ENCODE data around the gene STK11.

STK11 gene

DNA sequence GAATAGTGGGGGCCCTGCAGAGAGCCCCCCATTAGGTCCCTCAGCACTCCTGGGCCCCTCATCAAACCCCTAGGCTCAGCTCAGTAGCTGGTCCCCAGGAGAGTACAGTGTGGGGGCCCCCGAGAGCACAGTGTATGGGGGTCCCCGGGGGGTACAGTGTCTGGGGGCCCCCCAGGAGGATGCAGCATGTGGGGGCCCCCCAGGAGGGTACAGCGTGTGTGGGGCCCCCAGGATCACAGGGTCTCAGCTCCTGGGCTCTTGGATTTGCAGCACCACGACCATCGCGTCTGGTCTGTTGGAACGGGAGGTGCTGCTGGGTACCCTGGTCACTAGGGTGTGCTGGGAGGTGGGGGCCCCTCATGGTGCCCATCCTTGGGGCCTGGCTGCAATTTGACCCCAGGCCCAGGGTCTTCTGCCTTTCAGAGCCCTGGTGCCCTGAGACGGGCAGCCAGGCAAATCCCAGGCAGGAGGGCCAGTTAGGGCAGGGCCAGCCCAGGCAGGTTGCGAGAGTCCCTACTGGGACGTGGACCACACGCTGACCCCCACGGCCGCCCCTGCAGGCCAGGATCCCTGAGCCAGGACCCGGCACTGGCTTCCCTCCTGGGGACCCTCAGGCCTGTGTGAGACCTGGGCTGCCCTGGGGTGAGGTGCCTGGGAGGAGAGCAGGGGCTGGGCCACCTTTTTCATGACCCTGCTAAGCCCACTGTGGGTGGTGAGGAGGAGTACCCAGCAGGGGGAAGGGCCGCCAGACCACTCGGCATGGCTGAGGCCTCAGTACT, 18.7 kb downstream of the STK11 start:
- no peak for FAIRE-seq
- DNase-seq (ENCODE audit: insufficient read length, low spot score): no peak

- DNase-seq (ENCODE audit: insufficient read length, low spot score): no peak
- FAIRE-seq: no peak
These were observed 19.3 kb downstream of the STK11 start for GRCh38 chr19:1224847-1225246.

- FAIRE-seq (no peak), DNase-seq (ENCODE audit: insufficient read length, low spot score) (no peak)
These were observed 20.1 kb downstream of the STK11 start for GRCh38 chr19:1225440-1226226.

GRCh38 chr19:1226227-1226518, 20.6 kb downstream of the STK11 start:
- FAIRE-seq (no peak), DNase-seq (ENCODE audit: insufficient read length, low spot score) (no peak)

GRCh38 chr19:1226522-1227303, 21.1 kb downstream of the STK11 start:
- FAIRE-seq: no peak

GRCh38 chr19:1227304-1228054, 21.9 kb downstream of the STK11 start:
- FAIRE-seq: no peak
- DNase-seq (ENCODE audit: insufficient read length, low spot score): no peak

More at GRCh38 chr19:1226522-1227303, 21.1 kb downstream of the STK11 start:
- DNase-seq (ENCODE audit: insufficient read length, low spot score): no peak

DNA sequence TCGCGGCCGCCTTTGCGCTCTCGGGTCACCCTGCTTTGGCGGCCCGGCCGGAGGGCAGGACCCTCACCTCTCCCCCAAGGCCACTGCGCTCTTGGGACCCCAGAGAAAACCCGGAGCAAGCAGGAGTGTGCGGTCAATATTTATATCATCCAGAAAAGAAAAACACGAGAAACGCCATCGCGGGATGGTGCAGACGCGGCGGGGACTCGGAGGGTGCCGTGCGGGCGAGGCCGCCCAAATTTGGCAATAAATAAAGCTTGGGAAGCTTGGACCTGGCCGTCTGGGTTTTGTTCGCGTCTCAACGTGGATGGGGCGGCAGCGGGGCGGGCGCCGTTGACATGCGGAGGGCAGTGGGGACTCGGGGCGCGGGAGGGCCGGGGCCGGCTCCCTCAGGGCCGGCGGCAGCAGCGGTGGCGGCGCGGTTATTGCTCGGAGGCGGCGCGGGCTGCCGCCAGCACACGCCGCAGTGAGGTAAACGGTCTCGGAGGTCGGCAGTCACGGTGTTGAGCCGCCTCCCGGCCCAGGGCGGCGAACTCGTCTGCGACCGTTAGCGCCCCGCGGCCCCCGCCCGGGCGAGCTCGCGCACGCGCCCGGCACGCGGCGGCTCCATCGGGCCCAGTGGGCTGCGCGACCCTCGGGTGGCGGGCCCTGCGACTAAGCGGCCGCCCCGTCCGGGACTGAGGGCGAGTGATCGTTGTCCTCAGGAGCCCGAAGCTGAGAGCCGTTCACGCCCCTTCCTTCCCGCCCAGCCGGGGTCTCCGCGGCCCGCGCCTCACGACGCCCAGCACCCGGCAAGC, 22.8 kb downstream of the STK11 start:
- DNase-seq (ENCODE audit: insufficient read length, low spot score) (no peak), FAIRE-seq (no peak)

DNA sequence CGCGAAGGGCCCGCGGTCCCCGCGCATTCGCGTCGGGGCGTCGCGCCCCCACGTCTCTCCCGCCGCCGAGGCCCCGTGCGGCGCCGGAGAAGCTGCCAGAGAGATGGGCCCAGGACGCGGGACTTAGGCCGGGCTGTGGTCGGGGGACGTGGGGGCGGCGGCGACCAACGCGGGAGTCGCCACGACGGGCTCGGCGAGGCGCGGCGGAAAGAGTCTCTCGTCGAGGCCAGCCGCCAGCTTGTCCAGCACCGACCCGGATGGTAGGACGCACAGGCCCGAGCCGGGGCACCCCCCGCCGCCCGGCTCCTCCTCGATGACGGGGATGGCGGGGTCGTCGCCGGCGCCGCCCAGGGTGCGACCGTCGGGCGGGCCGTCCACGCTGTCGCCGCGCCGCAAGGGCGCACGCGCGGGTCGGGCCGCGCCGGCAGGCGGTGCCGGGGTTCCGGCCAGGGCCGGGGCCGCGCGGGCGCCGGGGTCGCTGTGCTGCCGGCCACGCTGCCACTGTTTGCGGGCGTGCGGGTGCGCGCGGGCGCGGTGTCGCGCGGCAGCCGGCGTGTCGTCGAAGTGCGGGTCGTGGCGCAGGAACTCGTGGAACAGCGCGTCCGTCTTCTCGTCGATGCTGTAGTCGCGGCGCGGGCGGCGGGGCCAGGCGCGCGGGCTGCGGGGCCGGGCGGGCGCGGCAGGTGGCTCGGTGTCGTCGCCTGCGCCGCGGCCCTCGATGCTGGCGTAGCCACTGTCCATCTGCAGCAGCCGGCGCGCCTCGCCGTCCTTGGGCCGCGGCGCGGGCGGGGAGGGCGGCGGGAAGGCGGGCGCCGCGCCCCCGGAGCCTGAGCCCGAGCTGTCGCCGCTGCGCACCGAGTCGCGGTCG, 23.7 kb downstream of the STK11 start:
- DNase-seq (ENCODE audit: insufficient read length, low spot score): no peak
- no peak for FAIRE-seq

- FAIRE-seq (no peak), DNase-seq (ENCODE audit: insufficient read length, low spot score) (no peak)
These were observed 24.6 kb downstream of the STK11 start for GRCh38 chr19:1229924-1230782.

DNA sequence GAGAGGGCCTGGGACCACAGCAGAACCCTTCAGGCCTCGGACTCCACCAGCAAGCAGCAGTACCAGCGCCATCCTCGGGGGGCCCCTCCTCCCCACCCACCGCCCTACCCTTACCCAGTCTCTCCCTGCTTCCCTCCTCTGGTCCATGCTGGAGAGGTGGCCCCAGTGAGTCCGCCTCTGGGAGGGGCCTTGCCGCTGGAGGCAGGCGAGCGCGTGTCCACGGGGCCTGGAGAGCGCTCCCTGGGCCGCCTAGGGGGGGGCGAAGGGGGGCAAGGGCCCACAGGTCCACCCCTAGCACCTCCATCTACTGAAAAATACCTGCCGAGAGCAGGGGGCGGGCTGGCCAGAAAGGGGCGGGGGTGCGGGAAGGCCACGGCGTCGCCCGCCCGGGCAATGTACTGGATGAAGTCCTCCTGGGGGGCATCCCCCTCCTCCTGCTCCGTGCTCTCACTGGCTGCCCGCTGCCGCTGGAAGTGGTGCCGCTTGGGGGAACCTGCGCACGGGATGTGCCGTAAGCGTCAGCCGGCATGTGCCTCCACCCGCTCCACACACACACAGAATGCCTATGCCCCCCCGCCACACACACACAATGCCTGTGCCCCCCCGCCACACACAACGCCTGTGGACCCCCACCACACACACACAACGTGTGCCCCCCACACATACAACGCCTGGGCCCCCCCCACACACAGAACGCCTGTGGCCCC, 25.4 kb downstream of the STK11 start:
- DNase-seq (ENCODE audit: insufficient read length, low spot score) (no peak), FAIRE-seq (no peak)

DNA sequence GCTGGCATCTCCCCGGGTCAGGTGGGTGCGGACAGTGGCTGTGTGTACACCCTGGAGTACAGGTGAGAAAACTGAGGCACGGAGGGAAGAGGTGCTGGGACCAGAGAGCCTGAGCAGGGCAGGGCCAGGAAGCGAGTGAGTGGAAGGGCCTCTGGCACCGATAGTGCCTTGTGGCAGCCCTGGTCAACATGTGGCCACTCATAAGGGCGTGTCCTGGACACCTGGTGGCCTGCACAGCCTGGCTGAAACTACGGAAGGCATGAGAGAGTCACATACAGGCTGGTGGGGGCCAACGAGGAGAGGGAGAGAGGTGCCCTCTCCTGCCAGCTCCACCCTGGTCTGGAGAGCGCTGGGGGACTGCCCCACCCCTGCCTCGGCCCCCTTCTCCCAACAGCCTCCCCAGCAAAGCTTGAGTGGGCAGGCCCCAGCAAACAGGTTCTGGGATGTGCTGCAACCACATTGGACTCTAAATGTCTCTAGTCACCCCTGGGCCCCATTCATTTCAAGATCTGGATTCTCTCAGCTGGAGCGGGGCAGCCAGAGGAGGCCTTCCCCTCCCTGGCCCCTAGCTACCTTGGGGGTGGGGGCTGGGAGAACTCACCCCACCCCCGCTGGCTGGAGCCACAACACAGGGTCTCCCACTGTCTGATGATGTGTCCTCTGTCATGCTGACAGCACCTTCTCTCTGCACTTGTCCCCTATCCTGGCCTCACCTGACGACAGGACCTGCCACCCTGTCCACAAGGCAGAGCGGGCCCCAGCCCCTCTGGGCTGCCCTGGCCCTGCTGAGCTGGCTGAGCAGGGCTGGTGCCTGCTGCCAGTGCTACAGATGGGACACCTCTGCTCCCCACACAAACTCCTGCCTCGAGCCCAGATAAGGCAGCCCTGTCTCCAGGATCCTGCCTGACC, 26.4 kb downstream of the STK11 start:
- DNase-seq (ENCODE audit: insufficient read length, low spot score): no peak
- FAIRE-seq: no peak

GRCh38 chr19:1232652-1233072, 27.1 kb downstream of the STK11 start:
- no peak for FAIRE-seq
- no peak for DNase-seq (ENCODE audit: insufficient read length, low spot score)

- FAIRE-seq (no peak), DNase-seq (ENCODE audit: insufficient read length, low spot score) (no peak)
These were observed 27.6 kb downstream of the STK11 start for GRCh38 chr19:1233115-1233667.

- no peak for FAIRE-seq
- DNase-seq (ENCODE audit: insufficient read length, low spot score): no peak
These were observed 28.7 kb downstream of the STK11 start for GRCh38 chr19:1234051-1234954.

DNA sequence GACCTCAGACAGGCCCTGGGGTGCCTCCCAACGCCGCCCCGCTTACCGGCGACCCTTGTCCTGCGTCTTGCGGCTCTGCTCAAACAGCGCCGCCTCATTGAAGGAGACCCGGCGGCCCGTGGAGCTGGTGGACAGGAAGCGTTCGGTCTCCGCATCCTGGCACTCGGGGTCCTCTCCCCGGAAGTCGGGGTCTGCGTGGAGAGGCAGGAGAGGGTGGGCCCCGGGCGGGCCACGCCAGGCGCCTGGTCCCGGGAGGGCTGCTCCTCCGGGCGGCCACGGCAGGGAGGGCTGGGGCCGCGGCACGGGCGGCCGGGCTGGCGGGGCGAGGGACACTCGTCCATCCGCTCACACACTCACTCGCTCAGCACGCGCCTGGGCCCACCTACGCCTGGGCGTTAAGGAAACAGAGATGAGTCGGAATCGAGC, 29.4 kb downstream of the STK11 start:
- DNase-seq (ENCODE audit: insufficient read length, low spot score) (no peak), FAIRE-seq (no peak)
